Activated naive CD4-positive, alpha-beta T cell treated with anti-CD3 and anti-CD28 coated beads, Interleukin-2, amount 50 U/mL, for 16 hours (primary cell): Measurements from ENCODE around the gene ZNF343.
A peak's percentile ranks its signal among the peaks of the same experiment; 100 is the strongest.
"Not testable (repeated sequence)": the region's sequence is repeated elsewhere in the genome, so short reads cannot be mapped to it uniquely, and the experiment has no call there.

ENCODE experiments used
- DNase-seq: peaks from one replicate; pipeline ENCODE4 v3.0.0-alpha.2; 2020

The ZNF343 gene

GRCh38 chr20:2508631-2509467, at the start of gene ZNF343:
TSS of gene ZNF343 (minus strand) at chr20:2508915. CDS start at chr20:2493895, 15,020 bp downstream.
- DNase-seq: peak; percentile 77

GRCh38 chr20:2557873-2558580, 49.3 kb upstream of the ZNF343 start:
- DNase-seq: no peak

- DNase-seq: no peak
Observed at GRCh38 chr20:2545594-2545993, 36.9 kb upstream of the ZNF343 start.

- no peak for DNase-seq
Observed at GRCh38 chr20:2544211-2544610, 35.5 kb upstream of the ZNF343 start.

GRCh38 chr20:2542361-2542760, 33.6 kb upstream of the ZNF343 start:
- DNase-seq: no peak

GRCh38 chr20:2541940-2542339, 33.2 kb upstream of the ZNF343 start:
- DNase-seq: no peak

GRCh38 chr20:2538931-2539720, 30.4 kb upstream of the ZNF343 start:
- no peak for DNase-seq

GRCh38 chr20:2538356-2538755, 29.6 kb upstream of the ZNF343 start:
- DNase-seq: no peak

GRCh38 chr20:2537101-2537500, 28.4 kb upstream of the ZNF343 start:
- DNase-seq: no peak

- no peak for DNase-seq
Observed at GRCh38 chr20:2536560-2536986, 27.9 kb upstream of the ZNF343 start, which contains the start of gene TMC2. TSS of gene TMC2 (plus strand) at chr20:2536573. CDS start at chr20:2536622, 49 bp downstream.

- no peak for DNase-seq
Observed at GRCh38 chr20:2535711-2536559, 27.2 kb upstream of the ZNF343 start.

GRCh38 chr20:2533118-2533517, 24.4 kb upstream of the ZNF343 start:
- no peak for DNase-seq

- no peak for DNase-seq
Observed at GRCh38 chr20:2528671-2529271, 20.1 kb upstream of the ZNF343 start.

GRCh38 chr20:2527762-2528161, 19.0 kb upstream of the ZNF343 start:
- no peak for DNase-seq

GRCh38 chr20:2526218-2526583, 17.5 kb upstream of the ZNF343 start:
- not testable (repeated sequence) for DNase-seq

GRCh38 chr20:2524709-2525506, 16.2 kb upstream of the ZNF343 start:
- DNase-seq: peak; percentile 48

GRCh38 chr20:2523919-2524708, 15.4 kb upstream of the ZNF343 start:
- peak; percentile 91 for DNase-seq

GRCh38 chr20:2522826-2523429, 14.2 kb upstream of the ZNF343 start:
- DNase-seq: not testable (repeated sequence)
